Panc1 (cell line): Measurements from ENCODE around the gene TAC4. TPM values are rescaled to one million over a fixed set of nuclear protein-coding genes. Genes with fewer than 3 reads are reported as not detected.

Experiments
- ATAC-seq: fragments of 200-7000 bp; cut with Tn5 transposase; 2 replicates; pipeline ENCODE4 v1.9.1; 2020; ENCODE audit warnings: mild to moderate bottlenecking, moderate library complexity
- BruUV-seq: library from RNA; stranded (reverse); fragments of 400-500 nt; replicated peaks from 2 replicates; lab custom pipeline; 2021; lab: Mats Ljungman, UMichigan
- CTCF ChIA-PET: fragments of 300-600 bp; sonication (Branson Sonifier 250); formaldehyde crosslinking; loops from one replicate; lab custom pipeline; 2022; ENCODE audit warnings: antibody characterized with exemption; lab: Charles Lee
- POLR2A ChIA-PET: fragments of 300-600 bp; sonication (Branson Sonifier 250); formaldehyde crosslinking; loops from one replicate; lab custom pipeline; 2022; ENCODE audit warnings: antibody characterized with exemption; lab: Charles Lee
- DNase-seq: peaks from one replicate; pipeline ENCODE4 v3.0.0-alpha.2; 2010; ENCODE audit warnings: low read depth, low spot score
- H3K27ac ChIP-seq: 2 replicates; pipeline ENCODE4 v1.5.1; 2011; ENCODE audit warnings: mild to moderate bottlenecking, low read length, inconsistent platforms
- H3K27me3 ChIP-seq: fragments of 200-500 bp; sonication (Bioruptor generic); 2 replicates; pipeline ENCODE4 v1.6.0; 2014; ENCODE audit warnings: low read length, inconsistent platforms; ENCODE audit not compliant: control insufficient read depth, insufficient read depth
- H3K36me3 ChIP-seq: fragments of 200-500 bp; sonication (Bioruptor generic); 2 replicates; pipeline ENCODE4 v1.5.1; 2014; ENCODE audit warnings: inconsistent platforms, mild to moderate bottlenecking, low read length, moderate library complexity; ENCODE audit not compliant: control insufficient read depth, insufficient read depth
- H3K4me1 ChIP-seq: 2 replicates; pipeline ENCODE4 v1.5.1; 2011; ENCODE audit warnings: inconsistent platforms, mild to moderate bottlenecking, low read length, moderate library complexity; ENCODE audit not compliant: control insufficient read depth, insufficient read depth
- H3K4me3 ChIP-seq, 2 experiments: 2 replicates each; pipeline ENCODE4 v1.5.1; 2011 to 2012; ENCODE audit warnings: low read depth in 2 of 2, low read length in 2 of 2, mild to moderate bottlenecking in 2 of 2, inconsistent platforms in 1 of 2, moderate library complexity in 1 of 2
- H3K9me3 ChIP-seq: fragments of 200-500 bp; sonication (Bioruptor generic); 2 replicates; pipeline ENCODE4 v1.5.1; 2014; ENCODE audit warnings: low read depth, mild to moderate bottlenecking, inconsistent platforms, low read length, moderate library complexity; ENCODE audit not compliant: control insufficient read depth, insufficient read depth
- POLR2AphosphoS5 ChIP-seq: IDR thresholded peaks from 2 replicates; pipeline ENCODE4 v1.6.1; 2012; ENCODE audit warnings: mild to moderate bottlenecking, low read depth, low read length, moderate library complexity
- SIN3A ChIP-seq: IDR thresholded peaks from 2 replicates; pipeline ENCODE4 v1.6.1; 2012; ENCODE audit warnings: low read depth, mild to moderate bottlenecking, low read length, moderate library complexity, borderline replicate concordance; ENCODE audit not compliant: insufficient read depth
- TCF7L2 ChIP-seq: IDR thresholded peaks from 2 replicates; pipeline ENCODE4 v1.6.1; 2011; ENCODE audit warnings: mild to moderate bottlenecking, low read depth, low read length, inconsistent platforms
- in situ Hi-C: cut with HindIII; loops from 2 replicates; pipeline ENCODE4 v1.10.0; 2016; ENCODE audit warnings: low sequenced_read_pairs, low pct_unique_long_range_greater_than_20kb
- intact Hi-C: fragments of 100-400 bp; cut with micrococcal nuclease; formaldehyde crosslinking; loops from one replicate; pipeline ENCODE4 v1.10.0; 2022; ENCODE audit not compliant: unreplicated experiment
- total RNA-seq: library from RNA; stranded (reverse); gene quantifications from one replicate; pipeline ENCODE4 v1.2.1, GENCODE V29; 2021; ENCODE audit not compliant: unreplicated experiment
- TF ChIP-seq, protein P1 (sequence below): fragments of 450-650 bp; IDR thresholded peaks from 2 replicates; pipeline ENCODE4 v1.5.1; 2017; ENCODE audit warnings: mild to moderate bottlenecking
- TF ChIP-seq, protein P2 (sequence below), 2 experiments: IDR thresholded peaks; 2 replicates each; pipeline ENCODE4 v1.6.1; 2011 to 2012; ENCODE audit warnings: low read depth in 2 of 2, control low read depth in 1 of 2, low read length in 1 of 2, mild to moderate bottlenecking in 1 of 2, moderate library complexity in 1 of 2; ENCODE audit not compliant: insufficient read depth in 1 of 2

Gene TAC4
- total RNA-seq, 1 experiment from 2014 or later: not detected

- ChIA-PET CTCF (no interaction called here), POLR2A (no interaction called here)
- TF ChIP-seq POLR2AphosphoS5: no peak
- Histone ChIP-seq H3K27ac (no peak overlapping the region), H3K36me3 (peaks cover 26% of the 10 kb centered on the region), H3K4me1 (no peaks in the 10 kb centered on the region), H3K27me3 (no peaks in the 10 kb centered on the region), H3K4me3 (no peak overlapping the region), H3K9me3 (no peaks in the 10 kb centered on the region)
- BruUV-seq: no TSS peak
- intact Hi-C loops (no loop called here), in situ Hi-C loops (no loop called here)
- DNase-seq: no peak
- no peak for ATAC-seq
Measured at GRCh38 chr17:49819651-49820050, 28.2 kb downstream of the TAC4 start.

- TF ChIP-seq TCF7L2 (no peak), POLR2AphosphoS5 (no peak), SIN3A (no peak)
- TF ChIP-seq, protein P1, sequence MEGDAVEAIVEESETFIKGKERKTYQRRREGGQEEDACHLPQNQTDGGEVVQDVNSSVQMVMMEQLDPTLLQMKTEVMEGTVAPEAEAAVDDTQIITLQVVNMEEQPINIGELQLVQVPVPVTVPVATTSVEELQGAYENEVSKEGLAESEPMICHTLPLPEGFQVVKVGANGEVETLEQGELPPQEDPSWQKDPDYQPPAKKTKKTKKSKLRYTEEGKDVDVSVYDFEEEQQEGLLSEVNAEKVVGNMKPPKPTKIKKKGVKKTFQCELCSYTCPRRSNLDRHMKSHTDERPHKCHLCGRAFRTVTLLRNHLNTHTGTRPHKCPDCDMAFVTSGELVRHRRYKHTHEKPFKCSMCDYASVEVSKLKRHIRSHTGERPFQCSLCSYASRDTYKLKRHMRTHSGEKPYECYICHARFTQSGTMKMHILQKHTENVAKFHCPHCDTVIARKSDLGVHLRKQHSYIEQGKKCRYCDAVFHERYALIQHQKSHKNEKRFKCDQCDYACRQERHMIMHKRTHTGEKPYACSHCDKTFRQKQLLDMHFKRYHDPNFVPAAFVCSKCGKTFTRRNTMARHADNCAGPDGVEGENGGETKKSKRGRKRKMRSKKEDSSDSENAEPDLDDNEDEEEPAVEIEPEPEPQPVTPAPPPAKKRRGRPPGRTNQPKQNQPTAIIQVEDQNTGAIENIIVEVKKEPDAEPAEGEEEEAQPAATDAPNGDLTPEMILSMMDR: no peak
- TF ChIP-seq, protein P2, sequence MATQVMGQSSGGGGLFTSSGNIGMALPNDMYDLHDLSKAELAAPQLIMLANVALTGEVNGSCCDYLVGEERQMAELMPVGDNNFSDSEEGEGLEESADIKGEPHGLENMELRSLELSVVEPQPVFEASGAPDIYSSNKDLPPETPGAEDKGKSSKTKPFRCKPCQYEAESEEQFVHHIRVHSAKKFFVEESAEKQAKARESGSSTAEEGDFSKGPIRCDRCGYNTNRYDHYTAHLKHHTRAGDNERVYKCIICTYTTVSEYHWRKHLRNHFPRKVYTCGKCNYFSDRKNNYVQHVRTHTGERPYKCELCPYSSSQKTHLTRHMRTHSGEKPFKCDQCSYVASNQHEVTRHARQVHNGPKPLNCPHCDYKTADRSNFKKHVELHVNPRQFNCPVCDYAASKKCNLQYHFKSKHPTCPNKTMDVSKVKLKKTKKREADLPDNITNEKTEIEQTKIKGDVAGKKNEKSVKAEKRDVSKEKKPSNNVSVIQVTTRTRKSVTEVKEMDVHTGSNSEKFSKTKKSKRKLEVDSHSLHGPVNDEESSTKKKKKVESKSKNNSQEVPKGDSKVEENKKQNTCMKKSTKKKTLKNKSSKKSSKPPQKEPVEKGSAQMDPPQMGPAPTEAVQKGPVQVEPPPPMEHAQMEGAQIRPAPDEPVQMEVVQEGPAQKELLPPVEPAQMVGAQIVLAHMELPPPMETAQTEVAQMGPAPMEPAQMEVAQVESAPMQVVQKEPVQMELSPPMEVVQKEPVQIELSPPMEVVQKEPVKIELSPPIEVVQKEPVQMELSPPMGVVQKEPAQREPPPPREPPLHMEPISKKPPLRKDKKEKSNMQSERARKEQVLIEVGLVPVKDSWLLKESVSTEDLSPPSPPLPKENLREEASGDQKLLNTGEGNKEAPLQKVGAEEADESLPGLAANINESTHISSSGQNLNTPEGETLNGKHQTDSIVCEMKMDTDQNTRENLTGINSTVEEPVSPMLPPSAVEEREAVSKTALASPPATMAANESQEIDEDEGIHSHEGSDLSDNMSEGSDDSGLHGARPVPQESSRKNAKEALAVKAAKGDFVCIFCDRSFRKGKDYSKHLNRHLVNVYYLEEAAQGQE (IDR thresholded peaks at IDR 0.05; ENCODE audit: insufficient read depth in 1 of 2, low read depth in 2 of 2, low read length in 1 of 2): no peak
- CTCF ChIA-PET: no interaction called here
- POLR2A ChIA-PET: no interaction called here
- Histone ChIP-seq H3K36me3 (peaks cover 29% of the 10 kb centered on the region), H3K4me3 (no peak overlapping the region), H3K4me1 (no peaks in the 10 kb centered on the region), H3K27me3 (no peaks in the 10 kb centered on the region), H3K27ac (no peak overlapping the region), H3K9me3 (no peaks in the 10 kb centered on the region)
- ATAC-seq (no peak), DNase-seq (no peak)
- in situ Hi-C loops (no loop called here), intact Hi-C loops (no loop called here)
- no TSS peak for BruUV-seq
Measured at GRCh38 chr17:49819138-49819537, 28.7 kb downstream of the TAC4 start.

DNA sequence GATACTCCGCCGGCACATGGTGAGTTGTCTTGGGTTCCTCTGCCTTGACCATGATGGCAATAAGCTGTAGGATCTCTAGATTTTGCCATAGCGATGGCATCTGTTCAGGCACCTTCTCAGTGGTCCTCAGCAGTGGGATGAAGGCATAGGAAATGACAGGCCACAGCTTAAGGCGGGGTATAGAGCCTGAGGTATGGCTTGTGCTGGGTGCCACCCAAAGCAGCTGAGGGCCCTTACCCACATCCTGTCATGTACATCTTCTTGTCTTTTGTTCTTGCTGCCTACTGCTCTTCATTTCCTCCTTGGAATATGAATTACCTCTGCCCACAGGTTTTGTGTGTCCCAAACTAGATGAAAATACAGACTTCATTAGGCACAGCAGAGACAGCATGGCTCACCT, 29.9 kb downstream of the TAC4 start:
- in situ Hi-C loops (no loop called here), intact Hi-C loops (no loop called here)
- Histone ChIP-seq H3K27me3 (no peaks in the 10 kb centered on the region), H3K27ac (no peak overlapping the region), H3K4me3 (no peak overlapping the region), H3K9me3 (no peaks in the 10 kb centered on the region), H3K36me3 (peaks cover 25% of the 10 kb centered on the region), H3K4me1 (no peaks in the 10 kb centered on the region)
- CTCF ChIA-PET: no interaction called here
- TF ChIP-seq SIN3A (no peak), TCF7L2 (no peak), POLR2AphosphoS5 (no peak)
- TF ChIP-seq, protein P2 (IDR thresholded peaks at IDR 0.05; ENCODE audit: insufficient read depth in 1 of 2, low read depth in 2 of 2, low read length in 1 of 2): no peak
- TF ChIP-seq, protein P1: no peak
- ATAC-seq (no peak), DNase-seq (no peak)
- POLR2A ChIA-PET: no interaction called here
- no TSS peak for BruUV-seq
